B cell (primary cell): ENCODE measurements around the gene TRIM65. TPM values are rescaled to one million over a fixed set of nuclear protein-coding genes. Genes with fewer than 3 reads are reported as not detected.

Source experiments
- ATAC-seq: fragments of 200-7000 bp; cut with Tn5 transposase; one replicate; pipeline ENCODE4 v1.10.0; 2021; ENCODE audit warnings: low read depth, mild to moderate bottlenecking, moderate number of reproducible peaks, moderate library complexity
- CTCF ChIA-PET: fragments of 350-600 bp; sonication (Branson Sonifier 250); formaldehyde crosslinking; loops from one replicate; lab custom pipeline; 2021; ENCODE audit warnings: antibody characterized with exemption, inconsistent platforms; lab: Charles Lee
- POLR2A ChIA-PET: fragments of 350-600 bp; sonication (Branson Sonifier 250); formaldehyde crosslinking; loops from one replicate; lab custom pipeline; 2021; ENCODE audit warnings: antibody characterized with exemption; lab: Charles Lee
- DNase-seq: peaks from one replicate; pipeline ENCODE4 v3.0.0; 2013
- H2AFZ ChIP-seq: 2 replicates; pipeline ENCODE4 v1.6.1; 2012; ENCODE audit warnings: mild to moderate bottlenecking, low read depth, low read length; ENCODE audit not compliant: insufficient read depth, poor library complexity, severe bottlenecking
- H3K27ac ChIP-seq, 2 donors: 1 replicate in 1 of 2; 2 replicates in 1 of 2; pipeline ENCODE4 v1.5.1; 2012 to 2013; ENCODE audit warnings: low read length in 2 of 2, mild to moderate bottlenecking in 2 of 2, moderate library complexity in 1 of 2
- H3K27me3 ChIP-seq, 4 experiments: fragments of 200-600 bp in 1 of 4; sonication (generic) in 1 of 4; replicated peaks in 1 of 4; 1 replicate in 2 of 4; 2 replicates in 2 of 4; pipeline versions ENCODE4 v1.6.1 to v1.7.0; 2013 to 2016; ENCODE audit warnings: low read length in 3 of 4, mild to moderate bottlenecking in 2 of 4, mixed read lengths in 1 of 4, moderate library complexity in 1 of 4; ENCODE audit not compliant: insufficient read depth in 4 of 4, control insufficient read depth in 3 of 4; ENCODE audit errors: control extremely low read depth in 1 of 4
- H3K36me3 ChIP-seq, 2 experiments: replicated peaks in 1 of 2; 1 replicate in 1 of 2; 2 replicates in 1 of 2; pipeline versions ENCODE4 v1.6.1 to v1.7.1; 2013; ENCODE audit warnings: low read length in 1 of 2; ENCODE audit not compliant: insufficient read depth in 2 of 2, control insufficient read depth in 1 of 2; ENCODE audit errors: control extremely low read depth in 1 of 2, extremely low read depth in 1 of 2
- H3K4me1 ChIP-seq, 2 donors: fragments of 200-600 bp in 1 of 2; sonication (generic) in 1 of 2; 1 replicate in 1 of 2; 2 replicates in 1 of 2; pipeline versions ENCODE4 v1.5.1 to v1.6.1; 2013 to 2017; ENCODE audit warnings: low read length in 2 of 2; ENCODE audit not compliant: control insufficient read depth in 2 of 2, insufficient read depth in 2 of 2
- H3K4me2 ChIP-seq: replicated peaks from 2 replicates; pipeline ENCODE3; 2012; ENCODE audit warnings: mild to moderate bottlenecking, low read depth, low read length; ENCODE audit not compliant: poor library complexity, severe bottlenecking
- H3K4me3 ChIP-seq, 5 experiments: fragments of 200-600 bp in 1 of 5; sonication (generic) in 1 of 5; 1 replicate in 3 of 5; 2 replicates in 2 of 5; pipeline versions ENCODE4 v1.5.1 to v1.7.0; 2011 to 2016; ENCODE audit warnings: low read length in 4 of 5, mild to moderate bottlenecking in 4 of 5, low read depth in 2 of 5, control low read depth in 1 of 5, moderate library complexity in 1 of 5; ENCODE audit not compliant: insufficient read depth in 1 of 5; ENCODE audit errors: control extremely low read depth in 1 of 5, extremely low read depth in 1 of 5
- H3K79me2 ChIP-seq: fragments of 200-600 bp; sonication (generic); one replicate; pipeline ENCODE4 v1.6.0; 2016; ENCODE audit warnings: low read length; ENCODE audit not compliant: control insufficient read depth, insufficient read depth
- H3K9ac ChIP-seq: fragments of 200-600 bp; sonication (generic); 2 replicates; pipeline ENCODE4 v1.6.1; 2017; ENCODE audit warnings: mild to moderate bottlenecking, low read length, moderate library complexity
- H3K9me3 ChIP-seq, 3 donors: one replicate each; pipeline versions ENCODE4 v1.6.1 to v1.7.1; 2013; ENCODE audit warnings: low read length in 2 of 3; ENCODE audit not compliant: control insufficient read depth in 2 of 3, insufficient read depth in 1 of 3; ENCODE audit errors: control extremely low read depth in 1 of 3
- H4K20me1 ChIP-seq: 2 replicates; pipeline ENCODE4 v1.6.0; 2012; ENCODE audit warnings: mild to moderate bottlenecking, low read length; ENCODE audit not compliant: insufficient read depth, control insufficient read depth, poor library complexity, severe bottlenecking
- H3K27ac Mint-ChIP-seq: one replicate; pipeline ENCODE4 v1.8.0; 2021; ENCODE audit warnings: mixed read lengths
- H3K27me3 Mint-ChIP-seq: one replicate; pipeline ENCODE4 v1.8.0; 2021; ENCODE audit warnings: mixed read lengths
- H3K4me1 Mint-ChIP-seq: one replicate; pipeline ENCODE4 v1.8.0; 2021; ENCODE audit warnings: mixed read lengths
- H3K4me3 Mint-ChIP-seq: one replicate; pipeline ENCODE4 v1.8.0; 2021; ENCODE audit warnings: mixed read lengths
- H3K9me3 Mint-ChIP-seq: one replicate; pipeline ENCODE4 v1.8.0; 2022; ENCODE audit warnings: mixed read lengths; ENCODE audit not compliant: insufficient read depth
- EZH2 ChIP-seq: IDR thresholded peaks from 2 replicates; pipeline ENCODE4 v1.6.1; 2012; ENCODE audit warnings: borderline replicate concordance, low read depth, mild to moderate bottlenecking, moderate library complexity, low read length; ENCODE audit not compliant: insufficient read depth, poor library complexity, severe bottlenecking
- WGBS: methylation state at CpG from one replicate; pipeline ENCODE4 v1.1.5; 2013; ENCODE audit warnings: missing lambda C conversion rate; ENCODE audit not compliant: insufficient coverage; 5-methylcytosine and 5-hydroxymethylcytosine counted together
- intact Hi-C: fragments of 100-400 bp; cut with micrococcal nuclease; formaldehyde crosslinking; loops from one replicate; pipeline ENCODE4 v1.10.0; 2022
- polyA plus RNA-seq: library from polyadenylated mRNA; depleted of rRNA; stranded (reverse); fragments of >200 nt; gene quantifications from 2 replicates; pipeline ENCODE4 v1.2.3, GENCODE V29; 2012
- total RNA-seq, 2 donors: library from RNA; stranded (reverse); fragments of 120-200 nt in 1 of 2; gene quantifications; 1 replicate in 1 of 2; 2 replicates in 1 of 2; pipeline versions ENCODE4 v1.2.3 to v1.2.4, GENCODE V29; 2013 to 2022
- TF ChIP-seq, protein P1 (sequence below): fragments of 200-600 bp; IDR thresholded peaks from one replicate; pipeline ENCODE4 v1.8.0; 2022; ENCODE audit warnings: antibody characterized with exemption, mild to moderate bottlenecking

Gene TRIM65
- total and polyA plus RNA-seq, 2 donors (not counting 1 experiment from before 2014, with no cell fraction given) = 16.8 to 40.7 TPM

- H3K4me1 Mint-ChIP-seq = peaks cover 26% of the 10 kb centered on the region
- H3K4me1 ChIP-seq = peaks cover 17 to 43% of the 10 kb centered on the region in 2 donors
- H3K9me3 Mint-ChIP-seq = no peaks in the 10 kb centered on the region
- TF ChIP-seq, protein P1, sequence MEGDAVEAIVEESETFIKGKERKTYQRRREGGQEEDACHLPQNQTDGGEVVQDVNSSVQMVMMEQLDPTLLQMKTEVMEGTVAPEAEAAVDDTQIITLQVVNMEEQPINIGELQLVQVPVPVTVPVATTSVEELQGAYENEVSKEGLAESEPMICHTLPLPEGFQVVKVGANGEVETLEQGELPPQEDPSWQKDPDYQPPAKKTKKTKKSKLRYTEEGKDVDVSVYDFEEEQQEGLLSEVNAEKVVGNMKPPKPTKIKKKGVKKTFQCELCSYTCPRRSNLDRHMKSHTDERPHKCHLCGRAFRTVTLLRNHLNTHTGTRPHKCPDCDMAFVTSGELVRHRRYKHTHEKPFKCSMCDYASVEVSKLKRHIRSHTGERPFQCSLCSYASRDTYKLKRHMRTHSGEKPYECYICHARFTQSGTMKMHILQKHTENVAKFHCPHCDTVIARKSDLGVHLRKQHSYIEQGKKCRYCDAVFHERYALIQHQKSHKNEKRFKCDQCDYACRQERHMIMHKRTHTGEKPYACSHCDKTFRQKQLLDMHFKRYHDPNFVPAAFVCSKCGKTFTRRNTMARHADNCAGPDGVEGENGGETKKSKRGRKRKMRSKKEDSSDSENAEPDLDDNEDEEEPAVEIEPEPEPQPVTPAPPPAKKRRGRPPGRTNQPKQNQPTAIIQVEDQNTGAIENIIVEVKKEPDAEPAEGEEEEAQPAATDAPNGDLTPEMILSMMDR = no peak
- TF ChIP-seq EZH2 = no peak
- WGBS = 94% methylated on average over 16 of the region's 22 CpGs
- peak overlapping the region; percentile 60 for H3K4me3 Mint-ChIP-seq
- H3K4me3 ChIP-seq = no peak overlapping the region
- H3K9me3 ChIP-seq = no peaks in the 10 kb centered on the region
- POLR2A ChIA-PET = interaction anchor here (0.6 to 4.5 kb wide), 6 partner anchors 9 to 61 kb away, joined by 3 to 82 read pairs (median 6); partner anchors contain the start of genes TRIM65, UNK and WBP2
- intact Hi-C loops = loop anchor here (1.0 to 10.0 kb wide), 4 partner anchors 9 to 159 kb away; partner anchors contain the start of genes CDK3, TRIM65, UNK and WBP2
- H3K79me2 ChIP-seq = peaks cover 53% of the 10 kb centered on the region
- peaks cover 18% of the 10 kb centered on the region for H4K20me1 ChIP-seq
- H3K36me3 ChIP-seq = peaks cover 4 to 58% of the 10 kb centered on the region in 2 experiments
- H3K27ac ChIP-seq = peak overlapping the region in 1 of 2 donors; percentile 92
- peak overlapping the region; percentile 56 for H3K27ac Mint-ChIP-seq
- no peak overlapping the region for H3K4me2 ChIP-seq
- no peak overlapping the region for H2AFZ ChIP-seq
- DNase-seq (no peak), ATAC-seq (no peak)
- no peaks in the 10 kb centered on the region for H3K27me3 ChIP-seq
- no peak overlapping the region for H3K9ac ChIP-seq
- H3K27me3 Mint-ChIP-seq = no peaks in the 10 kb centered on the region
- CTCF ChIA-PET = interaction anchor here (0.6 to 7.2 kb wide), 17 partner anchors 9 to 98 kb away, joined by 3 to 53 read pairs (median 7); partner anchors contain the start of genes GALK1, TRIM65 and WBP2
These were observed 50.6 kb downstream of the TRIM65 start for GRCh38 chr17:75845933-75846691.
